Measurements from ENCODE around the gene METTL9. TPM values are rescaled to one million over a fixed set of nuclear protein-coding genes. Genes with fewer than 3 reads are reported as not detected.

Gene METTL9
- total RNA-seq, 1 donor from 2014 or later, result 77.1 TPM

DNA sequence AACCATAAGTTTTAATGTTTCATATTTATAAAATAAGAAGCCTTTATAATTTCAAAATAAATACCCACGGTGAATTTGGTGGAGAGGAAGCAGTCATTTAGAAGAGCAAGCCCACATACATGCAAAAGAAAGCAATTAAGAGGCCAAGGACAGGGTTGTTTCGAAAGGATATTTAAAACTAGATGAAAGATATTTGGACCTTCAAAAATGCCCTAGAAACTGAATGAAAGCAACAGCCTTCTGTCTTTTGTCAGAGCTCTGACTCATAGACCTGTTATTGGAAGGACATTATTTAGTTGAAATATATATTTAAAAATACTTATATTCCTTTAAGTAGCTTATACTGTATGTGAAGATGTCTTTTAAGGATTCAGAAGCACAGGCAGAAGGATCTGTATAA is 8.6 kb upstream of the METTL9 start:
- H3K36me3 Mint-ChIP-seq (ENCODE audit: low read depth), result no peaks in the 10 kb centered on the region
- no peak overlapping the region for H3K27ac Mint-ChIP-seq (ENCODE audit: unreplicated experiment)
- no peaks in the 10 kb centered on the region for H3K27me3 Mint-ChIP-seq (ENCODE audit: low read depth)
- H3K4me3 Mint-ChIP-seq (ENCODE audit: unreplicated experiment), result no peak overlapping the region
- no peak for DNase-seq (ENCODE audit: low spot score)
- no peaks in the 10 kb centered on the region for H3K9me3 Mint-ChIP-seq (ENCODE audit: low read depth)
- no peak for TF ChIP-seq CTCF (IDR thresholded peaks at IDR 0.05)
- no peaks in the 10 kb centered on the region for H3K4me1 Mint-ChIP-seq (ENCODE audit: low read depth)

- H3K27ac Mint-ChIP-seq (ENCODE audit: unreplicated experiment), result no peak overlapping the region
- DNase-seq (ENCODE audit: low spot score), result no peak
- no peaks in the 10 kb centered on the region for H3K4me1 Mint-ChIP-seq (ENCODE audit: low read depth)
- no peak overlapping the region for H3K4me3 Mint-ChIP-seq (ENCODE audit: unreplicated experiment)
- no peaks in the 10 kb centered on the region for H3K36me3 Mint-ChIP-seq (ENCODE audit: low read depth)
- TF ChIP-seq CTCF (IDR thresholded peaks at IDR 0.05), result no peak
- no peaks in the 10 kb centered on the region for H3K9me3 Mint-ChIP-seq (ENCODE audit: low read depth)
- H3K27me3 Mint-ChIP-seq (ENCODE audit: low read depth), result no peaks in the 10 kb centered on the region
These were observed 7.2 kb upstream of the METTL9 start for GRCh38 chr16:21592191-21592590.

GRCh38 chr16:21593530-21594289 is 5.7 kb upstream of the METTL9 start:
- no peaks in the 10 kb centered on the region for H3K27me3 Mint-ChIP-seq (ENCODE audit: low read depth)
- no peak for TF ChIP-seq CTCF (IDR thresholded peaks at IDR 0.05)

DNA sequence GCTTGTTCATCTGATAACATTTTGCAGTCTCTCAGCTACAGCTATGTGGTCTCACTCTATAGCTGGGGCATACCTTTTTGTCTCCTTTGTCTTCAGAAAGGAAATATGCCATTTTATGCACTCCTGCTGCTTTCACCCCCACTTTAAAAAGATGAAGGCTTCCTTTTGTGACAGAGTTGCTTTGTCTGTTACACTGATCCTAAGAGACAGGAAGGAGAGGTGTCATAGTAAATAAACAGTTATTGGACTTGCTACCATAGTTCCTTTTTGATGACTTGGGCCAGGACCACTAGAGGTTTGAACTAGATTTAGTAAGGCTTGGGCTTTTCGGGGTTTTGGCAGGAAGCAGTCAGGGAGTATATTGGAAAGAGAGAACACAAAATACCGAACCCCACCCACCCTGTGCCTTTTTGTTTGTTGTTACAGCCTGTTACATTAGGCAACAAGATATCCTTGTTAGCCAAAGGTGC is 1.8 kb upstream of the METTL9 start:
- H3K4me3 Mint-ChIP-seq (ENCODE audit: unreplicated experiment), result no peak overlapping the region
- H3K27ac Mint-ChIP-seq (ENCODE audit: unreplicated experiment), result no peak overlapping the region
- peaks cover 30% of the 10 kb centered on the region for H3K4me1 Mint-ChIP-seq (ENCODE audit: low read depth)

More at GRCh38 chr16:21593530-21594289, 5.7 kb upstream of the METTL9 start:
- Mint-ChIP-seq H3K27ac (ENCODE audit: unreplicated experiment) (no peak overlapping the region), H3K36me3 (ENCODE audit: low read depth) (no peaks in the 10 kb centered on the region), H3K4me3 (ENCODE audit: unreplicated experiment) (no peak overlapping the region), H3K4me1 (ENCODE audit: low read depth) (peaks cover 7% of the 10 kb centered on the region), H3K9me3 (ENCODE audit: low read depth) (no peaks in the 10 kb centered on the region)
- DNase-seq (ENCODE audit: low spot score), result no peak

DNA sequence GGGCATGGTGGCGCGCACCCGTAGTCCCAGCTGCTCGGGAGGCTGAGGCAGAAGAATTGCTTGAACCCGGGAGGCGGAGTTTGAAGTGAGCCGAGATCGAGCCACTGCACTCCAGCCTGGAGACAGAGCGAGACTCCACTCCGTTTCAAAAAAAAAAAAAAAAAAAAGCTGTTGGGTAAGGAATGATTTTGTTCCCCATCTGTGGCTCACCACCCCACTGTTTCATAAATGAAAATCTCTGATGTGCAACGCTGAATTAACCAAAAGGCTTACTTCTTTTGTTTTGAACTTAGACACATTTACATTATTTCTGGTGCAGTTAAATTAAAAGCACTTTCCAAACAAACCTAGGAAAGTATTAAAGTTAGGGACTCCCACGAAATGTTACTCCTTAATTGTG is 1.2 kb upstream of the METTL9 start:
- Mint-ChIP-seq H3K27me3 (ENCODE audit: low read depth) (no peaks in the 10 kb centered on the region), H3K9me3 (ENCODE audit: low read depth) (no peaks in the 10 kb centered on the region), H3K4me1 (ENCODE audit: low read depth) (peaks cover 30% of the 10 kb centered on the region), H3K36me3 (ENCODE audit: low read depth) (no peaks in the 10 kb centered on the region), H3K27ac (ENCODE audit: unreplicated experiment) (peak overlapping the region; percentile 85), H3K4me3 (ENCODE audit: unreplicated experiment) (peak overlapping the region; percentile 79)
- no peak for DNase-seq (ENCODE audit: low spot score)
- no peak for TF ChIP-seq CTCF (IDR thresholded peaks at IDR 0.05)

More for the DNA sequence above, 1.8 kb upstream of the METTL9 start:
- H3K27me3 Mint-ChIP-seq (ENCODE audit: low read depth), result no peaks in the 10 kb centered on the region
- TF ChIP-seq CTCF (IDR thresholded peaks at IDR 0.05), result no peak
- no peak for DNase-seq (ENCODE audit: low spot score)
- no peaks in the 10 kb centered on the region for H3K36me3 Mint-ChIP-seq (ENCODE audit: low read depth)
- no peaks in the 10 kb centered on the region for H3K9me3 Mint-ChIP-seq (ENCODE audit: low read depth)
